Breast epithelium (tissue), 3 donors: ENCODE results near the gene VAPA.

ENCODE experiments used
- POLR2A ChIP-seq: fragments of 450-650 bp; IDR thresholded peaks from one replicate; pipeline ENCODE4 v1.6.1; 2016; ENCODE audit warnings: antibody characterized with exemption, mild to moderate bottlenecking, moderate library complexity
- TF ChIP-seq, protein P1 (sequence below), 3 donors: fragments of 450-650 bp; IDR thresholded peaks; one replicate each; pipeline ENCODE4 v1.5.1; 2016 to 2017; ENCODE audit warnings: antibody characterized with exemption in 3 of 3, mild to moderate bottlenecking in 3 of 3, moderate library complexity in 3 of 3

DNA sequence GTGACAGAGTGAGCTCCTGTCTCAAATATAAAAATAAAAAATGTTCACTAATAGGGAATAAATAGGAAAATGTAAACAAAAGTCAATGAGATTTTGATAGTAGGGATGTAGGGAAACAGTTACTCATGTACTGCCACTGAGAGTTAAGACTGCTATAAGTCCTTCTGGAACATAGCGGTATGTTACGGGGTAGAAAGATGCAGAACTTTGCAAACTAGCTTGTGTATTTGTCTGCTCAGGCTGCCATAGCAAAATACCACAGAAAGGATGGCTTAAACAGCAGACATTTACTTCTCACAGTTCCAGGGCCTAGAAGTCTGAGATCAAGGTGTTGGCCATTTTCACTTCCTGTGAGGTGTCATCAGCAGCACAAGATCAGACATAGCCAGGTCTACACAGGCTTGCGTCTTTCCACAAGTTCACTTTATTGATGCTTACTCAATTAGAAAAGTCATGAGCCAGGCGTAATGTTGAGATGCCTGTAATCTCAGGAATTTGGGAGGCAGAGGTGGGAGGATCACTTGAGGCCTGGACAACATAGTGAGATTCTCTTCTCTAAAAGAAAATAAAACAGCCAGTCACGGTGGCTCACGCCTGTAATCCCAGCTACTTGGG lies 19.3 kb upstream of the VAPA start:
- TF ChIP-seq POLR2A, result no peak
- TF ChIP-seq, protein P1, sequence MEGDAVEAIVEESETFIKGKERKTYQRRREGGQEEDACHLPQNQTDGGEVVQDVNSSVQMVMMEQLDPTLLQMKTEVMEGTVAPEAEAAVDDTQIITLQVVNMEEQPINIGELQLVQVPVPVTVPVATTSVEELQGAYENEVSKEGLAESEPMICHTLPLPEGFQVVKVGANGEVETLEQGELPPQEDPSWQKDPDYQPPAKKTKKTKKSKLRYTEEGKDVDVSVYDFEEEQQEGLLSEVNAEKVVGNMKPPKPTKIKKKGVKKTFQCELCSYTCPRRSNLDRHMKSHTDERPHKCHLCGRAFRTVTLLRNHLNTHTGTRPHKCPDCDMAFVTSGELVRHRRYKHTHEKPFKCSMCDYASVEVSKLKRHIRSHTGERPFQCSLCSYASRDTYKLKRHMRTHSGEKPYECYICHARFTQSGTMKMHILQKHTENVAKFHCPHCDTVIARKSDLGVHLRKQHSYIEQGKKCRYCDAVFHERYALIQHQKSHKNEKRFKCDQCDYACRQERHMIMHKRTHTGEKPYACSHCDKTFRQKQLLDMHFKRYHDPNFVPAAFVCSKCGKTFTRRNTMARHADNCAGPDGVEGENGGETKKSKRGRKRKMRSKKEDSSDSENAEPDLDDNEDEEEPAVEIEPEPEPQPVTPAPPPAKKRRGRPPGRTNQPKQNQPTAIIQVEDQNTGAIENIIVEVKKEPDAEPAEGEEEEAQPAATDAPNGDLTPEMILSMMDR (IDR thresholded peaks at IDR 0.05), result no peak
